H1 (cell line): ENCODE results near the gene MRPS34. TPM values are rescaled to one million over a fixed set of nuclear protein-coding genes. Genes with fewer than 3 reads are reported as not detected.

Source experiments
- CTCF ChIA-PET: fragments of 300-600 bp; sonication (Branson Sonifier 250); formaldehyde crosslinking; loops from one replicate; lab custom pipeline; 2021; ENCODE audit not compliant: partially characterized antibody; lab: Charles Lee
- POLR2A ChIA-PET: fragments of 300-600 bp; sonication (Branson Sonifier 250); formaldehyde crosslinking; loops from one replicate; lab custom pipeline; 2021; ENCODE audit warnings: inconsistent platforms; ENCODE audit not compliant: partially characterized antibody; lab: Charles Lee
- DNase-seq, 2 experiments: peaks; one replicate each; pipeline versions ENCODE4 v3.0.0 to v3.0.0-alpha.2; 2010 to 2022; ENCODE audit warnings: low spot score in 2 of 2, low read depth in 1 of 2, mixed read lengths in 1 of 2
- FAIRE-seq: peaks from 2 replicates; lab custom pipeline; 2011; peaks lifted over from hg19 to GRCh38; lab: Jason Lieb, UNC
- H2AFZ ChIP-seq: 2 replicates; pipeline ENCODE4 v1.8.1; 2012; ENCODE audit warnings: low read length, inconsistent platforms
- H2AK5ac ChIP-seq: 2 replicates; pipeline ENCODE4 v1.6.1; 2013; ENCODE audit warnings: low read depth, low read length
- H2BK120ac ChIP-seq: replicated peaks from 2 replicates; pipeline ENCODE3; 2013; ENCODE audit warnings: low read depth, low read length, inconsistent platforms
- H2BK12ac ChIP-seq: 2 replicates; pipeline ENCODE4 v1.6.1; 2013; ENCODE audit warnings: low read depth, low read length
- H2BK15ac ChIP-seq: 2 replicates; pipeline ENCODE4 v1.6.1; 2013; ENCODE audit warnings: low read length
- H2BK20ac ChIP-seq: 2 replicates; pipeline ENCODE4 v1.6.1; 2013; ENCODE audit warnings: low read length
- H2BK5ac ChIP-seq: 2 replicates; pipeline ENCODE4 v1.6.1; 2013; ENCODE audit warnings: low read depth, low read length
- H3K14ac ChIP-seq: 2 replicates; pipeline ENCODE4 v1.6.1; 2013; ENCODE audit warnings: inconsistent platforms; ENCODE audit not compliant: insufficient read length
- H3K18ac ChIP-seq: 2 replicates; pipeline ENCODE4 v1.6.1; 2013; ENCODE audit warnings: low read length; ENCODE audit errors: extremely low read depth
- H3K23ac ChIP-seq: 2 replicates; pipeline ENCODE4 v1.6.1; 2013; ENCODE audit warnings: inconsistent platforms; ENCODE audit not compliant: insufficient read length
- H3K23me2 ChIP-seq: 2 replicates; pipeline ENCODE4 v1.6.1; 2013; ENCODE audit warnings: low read depth, low read length
- H3K27ac ChIP-seq: 2 replicates; pipeline ENCODE4 v1.6.1; 2011; ENCODE audit warnings: low read depth, low read length, inconsistent platforms
- H3K27me3 ChIP-seq, 4 experiments: replicated peaks in 1 of 4; 1 replicate in 1 of 4; 2 replicates in 3 of 4; pipeline versions ENCODE4 v1.6.1 to v1.8.1; 2011 to 2013; ENCODE audit warnings: low read length in 3 of 4, mild to moderate bottlenecking in 3 of 4, inconsistent platforms in 2 of 4, mixed read lengths in 2 of 4, moderate library complexity in 1 of 4; ENCODE audit not compliant: control insufficient read depth in 3 of 4, insufficient read depth in 3 of 4; ENCODE audit errors: extremely low read depth in 1 of 4
- H3K36me3 ChIP-seq, 4 experiments: 2 replicates each; pipeline versions ENCODE4 v1.6.1 to v1.8.1; 2011 to 2013; ENCODE audit warnings: mild to moderate bottlenecking in 4 of 4, low read length in 3 of 4, moderate library complexity in 2 of 4, control low read depth in 1 of 4, inconsistent platforms in 1 of 4; ENCODE audit not compliant: insufficient read depth in 4 of 4, control insufficient read depth in 2 of 4
- H3K4ac ChIP-seq: replicated peaks from 2 replicates; pipeline ENCODE3; 2013; ENCODE audit warnings: low read length, low read depth, mixed read lengths, inconsistent platforms; ENCODE audit not compliant: insufficient read length
- H3K4me1 ChIP-seq, 4 experiments: replicated peaks in 1 of 4; 1 replicate in 1 of 4; 2 replicates in 3 of 4; pipeline versions ENCODE4 v1.6.1 to v1.8.1; 2011 to 2013; ENCODE audit warnings: low read length in 3 of 4, inconsistent platforms in 2 of 4, mixed read lengths in 1 of 4; ENCODE audit not compliant: insufficient read depth in 4 of 4, control insufficient read depth in 3 of 4
- H3K4me2 ChIP-seq, 2 experiments: 2 replicates each; pipeline versions ENCODE4 v1.6.1 to v1.8.1; 2011 to 2013; ENCODE audit warnings: low read depth in 2 of 2, low read length in 2 of 2, control low read depth in 1 of 2, inconsistent platforms in 1 of 2, mild to moderate bottlenecking in 1 of 2; ENCODE audit not compliant: insufficient read depth in 1 of 2
- H3K4me3 ChIP-seq, 4 experiments: fragments of 200-600, 300-600 bp in 1 of 4; sonication (generic), shearing (Covaris generic), sonication (Bioruptor Twin) in 1 of 4; 2 replicates each; pipeline versions ENCODE4 v1.5.1 to v1.8.1; 2011 to 2016; ENCODE audit warnings: low read length in 4 of 4, low read depth in 3 of 4, control low read depth in 2 of 4, inconsistent platforms in 2 of 4, mild to moderate bottlenecking in 2 of 4, mixed read lengths in 1 of 4, moderate library complexity in 1 of 4; ENCODE audit not compliant: insufficient read depth in 2 of 4; ENCODE audit errors: extremely low read depth in 1 of 4
- H3K56ac ChIP-seq: replicated peaks from 2 replicates; pipeline ENCODE3; 2013; ENCODE audit warnings: low read depth, mild to moderate bottlenecking, mixed read lengths, low read length, inconsistent platforms; ENCODE audit not compliant: insufficient read length
- H3K79me1 ChIP-seq: 2 replicates; pipeline ENCODE4 v1.6.1; 2013; ENCODE audit warnings: low read depth, low read length, control low read depth
- H3K79me2 ChIP-seq, 2 experiments: 2 replicates each; pipeline versions ENCODE4 v1.6.1 to v1.8.1; 2012 to 2013; ENCODE audit warnings: low read length in 2 of 2, mild to moderate bottlenecking in 2 of 2, inconsistent platforms in 1 of 2; ENCODE audit not compliant: insufficient read depth in 2 of 2, control insufficient read depth in 1 of 2
- H3K9ac ChIP-seq, 4 experiments: replicated peaks in 1 of 4; 1 replicate in 1 of 4; 2 replicates in 3 of 4; pipeline versions ENCODE4 v1.6.1 to v1.8.1; 2011 to 2013; ENCODE audit warnings: low read depth in 3 of 4, low read length in 3 of 4, control low read depth in 2 of 4, mild to moderate bottlenecking in 2 of 4, moderate library complexity in 2 of 4, inconsistent platforms in 1 of 4; ENCODE audit errors: extremely low read depth in 1 of 4
- H3K9me3 ChIP-seq, 2 experiments: 2 replicates each; pipeline versions ENCODE4 v1.6.1 to v1.8.1; 2012 to 2013; ENCODE audit warnings: mild to moderate bottlenecking in 2 of 2, moderate library complexity in 2 of 2, control low read depth in 1 of 2, inconsistent platforms in 1 of 2, low read depth in 1 of 2, low read length in 1 of 2, mixed read lengths in 1 of 2; ENCODE audit not compliant: insufficient read depth in 2 of 2
- H4K20me1 ChIP-seq, 2 experiments: replicated peaks in 1 of 2; 2 replicates each; pipeline versions ENCODE3 to v1.8.1; 2011 to 2013; ENCODE audit warnings: inconsistent platforms in 2 of 2, low read length in 2 of 2, mild to moderate bottlenecking in 1 of 2; ENCODE audit not compliant: insufficient read depth in 2 of 2, control insufficient read depth in 1 of 2
- H4K5ac ChIP-seq: 2 replicates; pipeline ENCODE4 v1.6.1; 2013; ENCODE audit warnings: low read length, low read depth, mixed read lengths, inconsistent platforms; ENCODE audit not compliant: insufficient read length
- H4K8ac ChIP-seq: 2 replicates; pipeline ENCODE4 v1.8.0; 2013; ENCODE audit warnings: mild to moderate bottlenecking, moderate library complexity, low read length, inconsistent platforms; ENCODE audit not compliant: insufficient read depth; ENCODE audit errors: extremely low read depth
- H4K91ac ChIP-seq: replicated peaks from 2 replicates; pipeline ENCODE3; 2013; ENCODE audit warnings: low read length, mixed read lengths, inconsistent platforms; ENCODE audit not compliant: insufficient read length
- ATF3 ChIP-seq: IDR thresholded peaks from 2 replicates; pipeline ENCODE4 v1.6.1; 2011; ENCODE audit warnings: low read depth, mild to moderate bottlenecking, low read length; ENCODE audit not compliant: insufficient read depth
- BACH1 ChIP-seq: IDR thresholded peaks from 2 replicates; pipeline ENCODE4 v1.6.1; 2012; ENCODE audit warnings: low read length, improper control_type of control experiment
- CEBPB ChIP-seq: IDR thresholded peaks from 2 replicates; pipeline ENCODE4 v1.6.1; 2012; ENCODE audit warnings: low read depth, low read length
- HDAC2 ChIP-seq, 2 experiments: fragments of 300-600 bp in 1 of 2; sonication (generic) in 1 of 2; IDR thresholded peaks; 2 replicates each; pipeline ENCODE4 v1.6.1; 2011 to 2012; ENCODE audit warnings: low read depth in 2 of 2, low read length in 2 of 2, mild to moderate bottlenecking in 2 of 2, moderate library complexity in 2 of 2, borderline replicate concordance in 1 of 2, inconsistent platforms in 1 of 2
- MAFK ChIP-seq: IDR thresholded peaks from 2 replicates; pipeline ENCODE4 v1.6.1; 2012; ENCODE audit warnings: low read depth, mild to moderate bottlenecking, improper control_type of control experiment, low read length
- PHF8 ChIP-seq: fragments of 200-600 bp; sonication (generic); conservative IDR thresholded peaks from 2 replicates; pipeline ENCODE4 v1.7.1; 2012; ENCODE audit warnings: low read depth, mild to moderate bottlenecking, inconsistent platforms, low read length, moderate library complexity
- SIRT6 ChIP-seq: IDR thresholded peaks from one replicate; pipeline ENCODE4 v1.7.1; 2012; ENCODE audit warnings: low read length, inconsistent platforms
- SP2 ChIP-seq: IDR thresholded peaks from 2 replicates; pipeline ENCODE4 v1.6.1; 2012; ENCODE audit warnings: mild to moderate bottlenecking, low read length, inconsistent platforms
- SRF ChIP-seq: IDR thresholded peaks from 2 replicates; pipeline ENCODE4 v1.6.1; 2011; ENCODE audit warnings: mild to moderate bottlenecking, low read depth, low read length, moderate library complexity
- WGBS, 2 experiments: shearing (Covaris generic) in 1 of 2; methylation state at CpG; one replicate each; pipeline versions ENCODE4 v1.1.6 to v1.1.7; 2013 to 2015; ENCODE audit warnings: low lambda C conversion rate in 2 of 2, mixed read lengths in 2 of 2, inconsistent platforms in 1 of 2, low coverage in 1 of 2, missing lambda C conversion rate in 1 of 2; ENCODE audit not compliant: insufficient replicate concordance in 2 of 2, insufficient coverage in 1 of 2, insufficient read length in 1 of 2; ENCODE audit errors: extremely low coverage in 1 of 2, missing lambda C conversion rate in 1 of 2; 5-methylcytosine and 5-hydroxymethylcytosine counted together
- polyA plus RNA-seq, 7 experiments: library from polyadenylated mRNA; depleted of rRNA in 3 of 7; stranded (reverse) in 5 of 7; unstranded in 2 of 7; fragments of >200 nt in 5 of 7; fragments of 200-250 nt in 2 of 7; gene quantifications; 1 replicate in 5 of 7; 2 replicates in 1 of 7; 4 replicates in 1 of 7; pipeline versions ENCODE4 v1.2.1 to v1.2.3, GENCODE V29; 2011 to 2013; ENCODE audit warnings: missing spikeins in 2 of 7, mixed read lengths in 2 of 7
- total RNA-seq: library from RNA; stranded (reverse); fragmentation: NEBNext Ultra II Directional; extraction: Animal tissue kit (Norgen Biotek cat#: 25700); gene quantifications from 2 replicates; pipeline ENCODE4 v1.2.1, GENCODE V29; 2021

Gene MRPS34
- total and polyA plus RNA-seq, 2 of the 8 experiments (the other 6 are each of a cell fraction or from before 2014, with no cell fraction given), result 168 to 252 TPM

- H3K14ac ChIP-seq, result no peak overlapping the region
- ChIA-PET CTCF (interaction anchor here (1.8 kb wide), 1 partner anchor 64 kb away, joined by 7 read pairs; no protein-coding TSS in a partner anchor), POLR2A (interaction anchor here (1.3 to 4.0 kb wide), 6 partner anchors 9 to 33 kb away, joined by 3 to 15 read pairs (median 4); partner anchors contain the start of genes EME2, MRPS34 and NME3)
- no peak for TF ChIP-seq MAFK
- TF ChIP-seq SIRT6, result no peak
- no peak for TF ChIP-seq BACH1
- TF ChIP-seq HDAC2 (IDR thresholded peaks at IDR 0.05; ENCODE audit: borderline replicate concordance in 1 of 2, low read depth in 2 of 2, low read length in 2 of 2), result no peak
- TF ChIP-seq SP2, result no peak
- no peak for TF ChIP-seq CEBPB
- TF ChIP-seq ATF3, result no peak
- TF ChIP-seq PHF8, result no peak
- TF ChIP-seq SRF, result no peak
- H3K56ac ChIP-seq, result no peak overlapping the region
- no peak overlapping the region for H4K5ac ChIP-seq
- H3K79me1 ChIP-seq, result peaks cover 13% of the 10 kb centered on the region; the same call in 1 of the 2 replicates
- H3K4ac ChIP-seq, result no peak overlapping the region
- H2AK5ac ChIP-seq, result no peak overlapping the region
- H4K91ac ChIP-seq, result no peak overlapping the region
- no peak overlapping the region for H3K4me3 ChIP-seq
- H3K79me2 ChIP-seq, result peaks cover 0 to 33% of the 10 kb centered on the region in 2 experiments; a peak in 3 of 4 replicates
- H4K8ac ChIP-seq, result no peak overlapping the region
- no peaks in the 10 kb centered on the region for H3K9me3 ChIP-seq
- DNase-seq (no peak), FAIRE-seq (no peak)
- H3K27me3 ChIP-seq, result no peaks in the 10 kb centered on the region
- H3K36me3 ChIP-seq, result peaks cover 0 to 44% (median 2%) of the 10 kb centered on the region in 4 experiments; a peak in 4 of 8 replicates
- peaks cover 3% of the 10 kb centered on the region; the same call in 1 of the 2 replicates for H3K23me2 ChIP-seq
- H3K9ac ChIP-seq, result no peak overlapping the region
- H2BK15ac ChIP-seq, result no peak overlapping the region
- H2BK12ac ChIP-seq, result no peak overlapping the region
- no peak overlapping the region for H2BK5ac ChIP-seq
- H3K18ac ChIP-seq, result no peak overlapping the region
- no peak overlapping the region for H3K23ac ChIP-seq
- H4K20me1 ChIP-seq, result peaks cover 20 to 21% of the 10 kb centered on the region in 2 experiments
- no peak overlapping the region for H2BK20ac ChIP-seq
- H2BK120ac ChIP-seq, result no peak overlapping the region
- no peak overlapping the region for H2AFZ ChIP-seq
- H3K4me2 ChIP-seq, result no peak overlapping the region
- 95% methylated on average over 19 of the region's 38 CpGs; no CpG with 5 or more reads in 1 of the 2 experiments for WGBS, 2 experiments
- no peaks in the 10 kb centered on the region; a peak in 1 of 7 replicates for H3K4me1 ChIP-seq
- H3K27ac ChIP-seq, result no peak overlapping the region
Measured at GRCh38 chr16:1788095-1788707, 15.3 kb upstream of the MRPS34 start.
